ENCODE measurements around the gene GALR3.

GALR3 gene

GRCh38 chr22:37854946-37855345 is 31.8 kb downstream of the GALR3 start:
- no peak overlapping the region for H3K4me3 ChIP-seq (ENCODE audit: low read depth, low read length)
- DNase-seq (ENCODE audit: low read depth), result peak; percentile 89

GRCh38 chr22:37855462-37855861 is 32.3 kb downstream of the GALR3 start:
- TF ChIP-seq CTCF (IDR thresholded peaks at IDR 0.05; ENCODE audit: control insufficient read depth, extremely low read depth, insufficient read depth), result no peak
- DNase-seq (ENCODE audit: low read depth), result no peak
- no peak overlapping the region for H3K4me3 ChIP-seq (ENCODE audit: low read depth, low read length)

More at GRCh38 chr22:37854946-37855345, 31.8 kb downstream of the GALR3 start:
- no peak for TF ChIP-seq CTCF (IDR thresholded peaks at IDR 0.05; ENCODE audit: control insufficient read depth, extremely low read depth, insufficient read depth)

- DNase-seq (ENCODE audit: low read depth), result no peak
- no peak overlapping the region for H3K4me3 ChIP-seq (ENCODE audit: low read depth, low read length)
- no peak for TF ChIP-seq CTCF (IDR thresholded peaks at IDR 0.05; ENCODE audit: control insufficient read depth, extremely low read depth, insufficient read depth)
Measured at GRCh38 chr22:37860796-37861421, 37.7 kb downstream of the GALR3 start.

- no peak for TF ChIP-seq CTCF (IDR thresholded peaks at IDR 0.05; ENCODE audit: control insufficient read depth, extremely low read depth, insufficient read depth)
- no peak overlapping the region for H3K4me3 ChIP-seq (ENCODE audit: low read depth, low read length)
- no peak for DNase-seq (ENCODE audit: low read depth)
Measured at GRCh38 chr22:37862570-37863325, 39.6 kb downstream of the GALR3 start.

- no peak for DNase-seq (ENCODE audit: low read depth)
- no peak for TF ChIP-seq CTCF (IDR thresholded peaks at IDR 0.05; ENCODE audit: control insufficient read depth, extremely low read depth, insufficient read depth)
- no peak overlapping the region for H3K4me3 ChIP-seq (ENCODE audit: low read depth, low read length)
Measured at GRCh38 chr22:37865510-37865909, 42.3 kb downstream of the GALR3 start.

- no peak for TF ChIP-seq CTCF (IDR thresholded peaks at IDR 0.05; ENCODE audit: control insufficient read depth, extremely low read depth, insufficient read depth)
- H3K4me3 ChIP-seq (ENCODE audit: low read depth, low read length), result no peak overlapping the region
- no peak for DNase-seq (ENCODE audit: low read depth)
Measured at GRCh38 chr22:37870273-37870672, 47.1 kb downstream of the GALR3 start.
